H9 (cell line): ENCODE measurements around the gene KRT8. TPM values are rescaled to one million over a fixed set of nuclear protein-coding genes. Genes with fewer than 3 reads are reported as not detected.
"Not testable (repeated sequence)": the region's sequence is repeated elsewhere in the genome, so short reads cannot be mapped to it uniquely, and the experiment has no call there.

ENCODE experiments used
- DNase-seq: peaks from one replicate; pipeline ENCODE4 v3.0.0-alpha.2; 2017
- H2AFZ ChIP-seq: one replicate; pipeline ENCODE4 v1.6.1; 2013; ENCODE audit warnings: mild to moderate bottlenecking, low read length, control low read depth, moderate library complexity
- H2AK5ac ChIP-seq: 2 replicates; pipeline ENCODE4 v1.6.1; 2013; ENCODE audit warnings: low read length, control low read depth, mixed read lengths; ENCODE audit not compliant: insufficient read length
- H2BK120ac ChIP-seq: one replicate; pipeline ENCODE4 v1.6.1; 2013; ENCODE audit warnings: low read depth, mild to moderate bottlenecking, low read length, control low read depth, inconsistent platforms; ENCODE audit not compliant: poor library complexity, severe bottlenecking
- H2BK12ac ChIP-seq: 2 replicates; pipeline ENCODE4 v1.6.1; 2013; ENCODE audit warnings: low read length, control low read depth, mixed read lengths, low read depth; ENCODE audit not compliant: insufficient read length
- H2BK15ac ChIP-seq: 2 replicates; pipeline ENCODE4 v1.6.1; 2013; ENCODE audit warnings: low read depth, low read length, control low read depth
- H2BK20ac ChIP-seq: one replicate; pipeline ENCODE4 v1.6.1; 2013; ENCODE audit warnings: low read depth, mild to moderate bottlenecking, low read length, control low read depth, inconsistent platforms; ENCODE audit not compliant: poor library complexity, severe bottlenecking
- H2BK5ac ChIP-seq: 2 replicates; pipeline ENCODE4 v1.6.1; 2013; ENCODE audit warnings: low read length, control low read depth, mixed read lengths; ENCODE audit not compliant: insufficient read length
- H3K14ac ChIP-seq: 2 replicates; pipeline ENCODE4 v1.6.1; 2013; ENCODE audit warnings: low read length, control low read depth; ENCODE audit not compliant: insufficient read depth
- H3K18ac ChIP-seq: 2 replicates; pipeline ENCODE4 v1.6.1; 2013; ENCODE audit warnings: low read depth, mild to moderate bottlenecking, mixed read lengths, low read length, control low read depth; ENCODE audit not compliant: insufficient read length
- H3K23ac ChIP-seq: 2 replicates; pipeline ENCODE4 v1.6.1; 2013; ENCODE audit warnings: low read length, control low read depth, mixed read lengths, low read depth; ENCODE audit not compliant: insufficient read length
- H3K23me2 ChIP-seq: 2 replicates; pipeline ENCODE4 v1.6.1; 2013; ENCODE audit warnings: low read depth, mild to moderate bottlenecking, mixed read lengths, low read length, control low read depth; ENCODE audit not compliant: insufficient read length, poor library complexity, severe bottlenecking
- H3K27ac ChIP-seq: 2 replicates; pipeline ENCODE4 v1.5.1; 2013; ENCODE audit warnings: low read length, control low read depth, mixed read lengths, low read depth; ENCODE audit not compliant: insufficient read length
- H3K27me3 ChIP-seq: 2 replicates; pipeline ENCODE4 v1.6.1; 2013; ENCODE audit warnings: low read length, control low read depth, inconsistent platforms; ENCODE audit not compliant: insufficient read depth
- H3K4ac ChIP-seq: 2 replicates; pipeline ENCODE4 v1.6.1; 2013; ENCODE audit warnings: low read depth, mild to moderate bottlenecking, control low read depth, inconsistent platforms, low read length, moderate library complexity
- H3K4me1 ChIP-seq: 2 replicates; pipeline ENCODE4 v1.6.1; 2013; ENCODE audit warnings: low read length, control low read depth, inconsistent platforms; ENCODE audit not compliant: insufficient read depth
- H3K4me2 ChIP-seq: 2 replicates; pipeline ENCODE4 v1.6.1; 2013; ENCODE audit warnings: low read length, control low read depth, mixed read lengths; ENCODE audit not compliant: insufficient read length, insufficient read depth
- H3K56ac ChIP-seq: 2 replicates; pipeline ENCODE4 v1.6.1; 2013; ENCODE audit warnings: low read depth, mild to moderate bottlenecking, mixed read lengths, low read length, control low read depth; ENCODE audit not compliant: insufficient read length
- H3K79me1 ChIP-seq: 2 replicates; pipeline ENCODE4 v1.6.1; 2013; ENCODE audit warnings: low read depth, mild to moderate bottlenecking, moderate library complexity, low read length, control low read depth, inconsistent platforms; ENCODE audit not compliant: insufficient read depth, poor library complexity, severe bottlenecking
- H3K79me2 ChIP-seq: 2 replicates; pipeline ENCODE4 v1.6.1; 2013; ENCODE audit warnings: low read length, control low read depth, inconsistent platforms; ENCODE audit not compliant: insufficient read depth
- H3K9ac ChIP-seq: 2 replicates; pipeline ENCODE4 v1.6.1; 2013; ENCODE audit warnings: low read length, control low read depth, mixed read lengths; ENCODE audit not compliant: insufficient read length; ENCODE audit errors: extremely low read depth
- H3K9me3 ChIP-seq: one replicate; pipeline ENCODE4 v1.6.1; 2013; ENCODE audit warnings: low read depth, low read length, inconsistent platforms; ENCODE audit not compliant: control insufficient read depth
- H3T11ph ChIP-seq: one replicate; pipeline ENCODE4 v1.6.1; 2013; ENCODE audit warnings: mild to moderate bottlenecking, low read length, control low read depth, inconsistent platforms
- H4K20me1 ChIP-seq: one replicate; pipeline ENCODE4 v1.6.1; 2013; ENCODE audit not compliant: control insufficient read depth, insufficient read length, insufficient read depth
- H4K5ac ChIP-seq: 2 replicates; pipeline ENCODE4 v1.6.1; 2013; ENCODE audit warnings: low read depth, mild to moderate bottlenecking, mixed read lengths, low read length, control low read depth; ENCODE audit not compliant: insufficient read length
- H4K8ac ChIP-seq: replicated peaks from 2 replicates; pipeline ENCODE4 v1.6.1; 2013; ENCODE audit warnings: low read length, control low read depth, mixed read lengths, low read depth; ENCODE audit not compliant: insufficient read length
- H4K91ac ChIP-seq: 2 replicates; pipeline ENCODE4 v1.6.1; 2013; ENCODE audit warnings: low read depth, mild to moderate bottlenecking, moderate library complexity, mixed read lengths, low read length, control low read depth; ENCODE audit not compliant: insufficient read length
- H3K27ac Mint-ChIP-seq, 3 experiments: 2 replicates in 2 of 3; 3 replicates in 1 of 3; pipeline ENCODE4 v1.8.0; 2020 to 2021; ENCODE audit warnings: mixed read lengths in 3 of 3, mild to moderate bottlenecking in 1 of 3, moderate library complexity in 1 of 3
- H3K27me3 Mint-ChIP-seq: 2 replicates; pipeline ENCODE4 v1.8.0; 2021; ENCODE audit warnings: low read depth, mild to moderate bottlenecking, moderate library complexity, mixed read lengths
- H3K36me3 Mint-ChIP-seq, 3 experiments: 2 replicates in 2 of 3; 3 replicates in 1 of 3; pipeline ENCODE4 v1.8.0; 2020 to 2021; ENCODE audit warnings: low read depth in 3 of 3, mixed read lengths in 3 of 3; ENCODE audit not compliant: insufficient read depth in 1 of 3
- H3K4me1 Mint-ChIP-seq, 2 experiments: 2 replicates each; pipeline ENCODE4 v1.8.0; 2020; ENCODE audit warnings: mixed read lengths in 2 of 2
- H3K4me3 Mint-ChIP-seq, 2 experiments: 2 replicates in 1 of 2; 3 replicates in 1 of 2; pipeline ENCODE4 v1.8.0; 2020 to 2021; ENCODE audit warnings: mild to moderate bottlenecking in 2 of 2, mixed read lengths in 2 of 2, moderate library complexity in 1 of 2
- H3K9me3 Mint-ChIP-seq, 2 experiments: 2 replicates in 1 of 2; 3 replicates in 1 of 2; pipeline ENCODE4 v1.8.0; 2020; ENCODE audit warnings: mild to moderate bottlenecking in 2 of 2, mixed read lengths in 2 of 2, moderate library complexity in 1 of 2
- WGBS: extraction: QIAGEN DNeasy Blood & Tissue Kit; methylation state at CpG from one replicate; pipeline ENCODE4 v1.1.7; 2013; ENCODE audit warnings: missing lambda C conversion rate, low lambda C conversion rate, mixed read lengths; ENCODE audit not compliant: insufficient read length; ENCODE audit errors: extremely low coverage; 5-methylcytosine and 5-hydroxymethylcytosine counted together
- total RNA-seq: library from RNA; stranded (reverse); gene quantifications from 2 replicates; pipeline ENCODE4 v1.2.1, GENCODE V29; 2021
- TF ChIP-seq, protein P1 (sequence below): fragments of 200-600 bp; sonication (generic); conservative IDR thresholded peaks from 3 replicates; pipeline ENCODE4 v1.8.0; 2021; ENCODE audit warnings: antibody characterized with exemption, mild to moderate bottlenecking

The KRT8 gene
- total RNA-seq, 1 experiment from 2014 or later, result 244 TPM

DNA sequence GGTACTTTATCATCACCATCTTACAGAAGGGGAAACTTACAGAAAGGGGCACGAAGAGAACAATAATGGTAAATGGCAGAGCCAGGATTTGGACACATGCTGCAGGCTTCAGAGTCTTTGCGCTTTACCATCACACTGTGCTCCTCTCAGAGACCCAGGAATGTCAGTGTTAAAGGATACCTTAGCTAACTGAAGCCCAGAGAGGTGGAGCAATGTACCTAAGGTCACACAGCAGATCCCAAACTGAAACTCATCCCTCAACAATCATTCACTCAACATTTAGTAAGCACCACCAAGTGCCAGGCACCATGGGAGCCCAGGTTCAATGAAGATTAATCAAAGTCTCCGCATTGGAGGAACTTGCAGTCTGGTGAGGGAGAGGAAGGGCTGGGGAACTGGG is 48.1 kb downstream of the KRT8 start:
- no peak overlapping the region for H3K27ac ChIP-seq
- H3K79me2 ChIP-seq, result no peaks in the 10 kb centered on the region
- H3K36me3 Mint-ChIP-seq, result no peaks in the 10 kb centered on the region
- no peak overlapping the region for H2AFZ ChIP-seq
- no peaks in the 10 kb centered on the region for H3K4me1 Mint-ChIP-seq
- peaks cover 25% of the 10 kb centered on the region for H3K27me3 Mint-ChIP-seq
- H3K4me3 Mint-ChIP-seq, result no peak overlapping the region
- no peak overlapping the region for H3K4ac ChIP-seq
- H3T11ph ChIP-seq, result no peak overlapping the region
- H2BK20ac ChIP-seq, result no peak overlapping the region
- no peak overlapping the region for H3K56ac ChIP-seq
- H2BK12ac ChIP-seq, result no peak overlapping the region
- H3K27me3 ChIP-seq, result no peaks in the 10 kb centered on the region
- no peak overlapping the region for H2BK15ac ChIP-seq
- no peak overlapping the region for H2AK5ac ChIP-seq
- no peak overlapping the region for H4K91ac ChIP-seq
- no peak overlapping the region for H4K5ac ChIP-seq
- H3K14ac ChIP-seq, result no peak overlapping the region
- H3K4me1 ChIP-seq, result no peaks in the 10 kb centered on the region
- DNase-seq, result no peak
- H3K9me3 ChIP-seq, result no peaks in the 10 kb centered on the region
- H3K23me2 ChIP-seq, result no peaks in the 10 kb centered on the region
- H2BK120ac ChIP-seq, result no peak overlapping the region
- no peaks in the 10 kb centered on the region for H3K79me1 ChIP-seq
- no peak overlapping the region for H4K8ac ChIP-seq
- no peak overlapping the region for H3K4me2 ChIP-seq
- H3K18ac ChIP-seq, result no peak overlapping the region
- H3K9ac ChIP-seq, result no peak overlapping the region
- no peak overlapping the region for H2BK5ac ChIP-seq
- no peak overlapping the region for H3K23ac ChIP-seq
- H4K20me1 ChIP-seq, result no peaks in the 10 kb centered on the region
- TF ChIP-seq, protein P1, sequence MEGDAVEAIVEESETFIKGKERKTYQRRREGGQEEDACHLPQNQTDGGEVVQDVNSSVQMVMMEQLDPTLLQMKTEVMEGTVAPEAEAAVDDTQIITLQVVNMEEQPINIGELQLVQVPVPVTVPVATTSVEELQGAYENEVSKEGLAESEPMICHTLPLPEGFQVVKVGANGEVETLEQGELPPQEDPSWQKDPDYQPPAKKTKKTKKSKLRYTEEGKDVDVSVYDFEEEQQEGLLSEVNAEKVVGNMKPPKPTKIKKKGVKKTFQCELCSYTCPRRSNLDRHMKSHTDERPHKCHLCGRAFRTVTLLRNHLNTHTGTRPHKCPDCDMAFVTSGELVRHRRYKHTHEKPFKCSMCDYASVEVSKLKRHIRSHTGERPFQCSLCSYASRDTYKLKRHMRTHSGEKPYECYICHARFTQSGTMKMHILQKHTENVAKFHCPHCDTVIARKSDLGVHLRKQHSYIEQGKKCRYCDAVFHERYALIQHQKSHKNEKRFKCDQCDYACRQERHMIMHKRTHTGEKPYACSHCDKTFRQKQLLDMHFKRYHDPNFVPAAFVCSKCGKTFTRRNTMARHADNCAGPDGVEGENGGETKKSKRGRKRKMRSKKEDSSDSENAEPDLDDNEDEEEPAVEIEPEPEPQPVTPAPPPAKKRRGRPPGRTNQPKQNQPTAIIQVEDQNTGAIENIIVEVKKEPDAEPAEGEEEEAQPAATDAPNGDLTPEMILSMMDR, result no peak
- no CpG with 5 or more reads among the region's 3 CpGs for WGBS
- H3K27ac Mint-ChIP-seq, result no peak overlapping the region; a peak in 1 of 7 replicates
- no peaks in the 10 kb centered on the region for H3K9me3 Mint-ChIP-seq

DNA sequence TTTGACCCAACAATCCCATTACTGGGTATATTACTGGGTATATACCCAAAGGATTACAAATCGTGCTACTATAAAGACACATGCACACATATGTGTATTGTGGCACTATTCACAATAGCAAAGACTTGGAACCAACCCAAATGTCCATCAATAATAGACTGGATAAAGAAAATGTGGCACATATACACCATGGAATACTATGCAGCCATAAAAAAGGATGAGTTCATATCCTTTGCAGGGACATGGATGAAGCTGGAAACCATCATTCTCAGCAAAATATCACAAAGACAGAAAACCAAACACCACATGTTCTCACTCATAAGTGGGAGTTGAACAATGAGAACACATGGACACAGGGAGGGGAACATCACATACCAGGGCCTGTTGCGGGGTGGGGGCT is 48.8 kb downstream of the KRT8 start:
- H3K36me3 Mint-ChIP-seq, H3K9ac ChIP-seq, H2BK120ac ChIP-seq, H2BK5ac ChIP-seq, H3K27ac Mint-ChIP-seq, H3K4me1 ChIP-seq, H4K8ac ChIP-seq, H2BK20ac ChIP-seq, H3K4ac ChIP-seq, H3K4me1 Mint-ChIP-seq, H3K56ac ChIP-seq, H2AFZ ChIP-seq, H3K27ac ChIP-seq, H3K23me2 ChIP-seq, H3K23ac ChIP-seq, H4K5ac ChIP-seq, H3K9me3 Mint-ChIP-seq, H3K79me2 ChIP-seq, H3T11ph ChIP-seq, H3K18ac ChIP-seq, H4K20me1 ChIP-seq, H3K9me3 ChIP-seq, H3K79me1 ChIP-seq, H2AK5ac ChIP-seq, H3K4me2 ChIP-seq, H3K27me3 ChIP-seq, H3K4me3 Mint-ChIP-seq, H2BK15ac ChIP-seq, H2BK12ac ChIP-seq, H3K14ac ChIP-seq, H4K91ac ChIP-seq, DNase-seq: not testable (repeated sequence)
- WGBS, result no CpG with 5 or more reads among the region's 2 CpGs
- H3K27me3 Mint-ChIP-seq, result peaks cover 25% of the 10 kb centered on the region
